MM.1S (cell line): Measurements from ENCODE around the gene HIF1A.

ENCODE experiments used
- CTCF ChIP-seq: fragments of 300-600 bp; sonication (generic); IDR thresholded peaks from 2 replicates; pipeline ENCODE4 v1.5.1; 2016; ENCODE audit warnings: antibody characterized with exemption, low read length, mixed read lengths
- EZH2phosphoT487 ChIP-seq: fragments of 300-600 bp; sonication (generic); IDR thresholded peaks from 2 replicates; pipeline ENCODE4 v1.6.1; 2018; ENCODE audit warnings: antibody characterized with exemption, low read length

- TF ChIP-seq CTCF, result no peak
- TF ChIP-seq EZH2phosphoT487, result no peak
Observed at GRCh38 chr14:61706096-61706690, 10.9 kb downstream of the HIF1A start.
